HepG2 (cell line): ENCODE data around the gene CIROP. TPM values are rescaled to one million over a fixed set of nuclear protein-coding genes. Genes with fewer than 3 reads are reported as not detected.

Experiments used
- ATRX ChIP-seq: sonication (generic); formaldehyde crosslinking; IDR thresholded peaks from 2 replicates; pipeline ENCODE4 v1.4.0; 2020; ENCODE audit warnings: missing genetic modification reagents, borderline replicate concordance
- CENPX ChIP-seq: sonication (generic); formaldehyde crosslinking; IDR thresholded peaks from 2 replicates; pipeline ENCODE4 v1.9.0; 2021; ENCODE audit warnings: mild to moderate bottlenecking, missing genetic modification reagents, moderate library complexity
- ELF1 ChIP-seq: sonication (generic); formaldehyde crosslinking; IDR thresholded peaks from 2 replicates; pipeline ENCODE4 v1.4.0; 2020; ENCODE audit warnings: missing genetic modification reagents
- FOXO1 ChIP-seq: sonication (generic); formaldehyde crosslinking; IDR thresholded peaks from 2 replicates; pipeline ENCODE4 v1.4.0; 2020; ENCODE audit warnings: missing genetic modification reagents
- HCFC1 ChIP-seq: fragments of 150-350 bp; IDR thresholded peaks from 2 replicates; pipeline ENCODE4 v1.6.1; 2014; ENCODE audit warnings: low read depth, low read length
- KDM5B ChIP-seq: sonication (generic); formaldehyde crosslinking; IDR thresholded peaks from 2 replicates; pipeline ENCODE4 v1.4.0; 2020; ENCODE audit warnings: missing genetic modification reagents, mild to moderate bottlenecking, borderline replicate concordance
- LCORL ChIP-seq, 2 experiments: fragments of 450-650 bp in 1 of 2; sonication (generic) in 1 of 2; formaldehyde crosslinking in 1 of 2; IDR thresholded peaks; 2 replicates each; pipeline versions ENCODE4 v1.5.0 to v1.6.1; 2017 to 2020; ENCODE audit warnings: antibody characterized with exemption in 1 of 2, missing genetic modification reagents in 1 of 2
- MAFF ChIP-seq: IDR thresholded peaks from 2 replicates; pipeline ENCODE4 v1.6.1; 2011; ENCODE audit warnings: low read depth, low read length, improper control_type of control experiment
- MLLT10 ChIP-seq: sonication (generic); formaldehyde crosslinking; IDR thresholded peaks from 2 replicates; pipeline ENCODE4 v1.4.0; 2020; ENCODE audit warnings: missing genetic modification reagents
- MXI1 ChIP-seq: IDR thresholded peaks from 3 replicates; pipeline ENCODE4 v1.6.1; 2012; ENCODE audit warnings: low read depth, low read length, inconsistent platforms, borderline replicate concordance
- MYC ChIP-seq: sonication (generic); formaldehyde crosslinking; IDR thresholded peaks from 2 replicates; pipeline ENCODE4 v1.9.0; 2021; ENCODE audit warnings: missing genetic modification reagents, borderline replicate concordance
- POLR2AphosphoS2 ChIP-seq: IDR thresholded peaks from 2 replicates; pipeline ENCODE4 v1.6.1; 2011; ENCODE audit warnings: low read depth, low read length, improper control_type of control experiment
- SAFB2 ChIP-seq: sonication (generic); formaldehyde crosslinking; IDR thresholded peaks from 2 replicates; pipeline ENCODE4 v1.5.1; 2020; ENCODE audit warnings: missing genetic modification reagents, low read depth, mild to moderate bottlenecking, borderline replicate concordance
- SOX5 ChIP-seq: IDR thresholded peaks from 2 replicates; pipeline ENCODE4 v1.6.1; 2016; ENCODE audit warnings: borderline replicate concordance
- TBX3 ChIP-seq: fragments of 450-650 bp; IDR thresholded peaks from 2 replicates; pipeline ENCODE4 v1.6.1; 2017; ENCODE audit warnings: antibody characterized with exemption, mild to moderate bottlenecking, inconsistent platforms, borderline replicate concordance
- ZHX2 ChIP-seq, 2 experiments: sonication (generic) in 1 of 2; formaldehyde crosslinking in 1 of 2; IDR thresholded peaks; 2 replicates each; pipeline versions ENCODE4 v1.6.1 to v1.9.0; 2014 to 2022; ENCODE audit warnings: antibody characterized with exemption in 1 of 2, borderline replicate concordance in 1 of 2, inconsistent platforms in 1 of 2, low read depth in 1 of 2, missing genetic modification reagents in 1 of 2
- ZNF121 ChIP-seq: sonication (generic); formaldehyde crosslinking; IDR thresholded peaks from 2 replicates; pipeline ENCODE4 v1.5.0; 2020; ENCODE audit warnings: mild to moderate bottlenecking, missing genetic modification reagents
- ZNF207 ChIP-seq: fragments of 450-650 bp; IDR thresholded peaks from 2 replicates; pipeline ENCODE4 v1.6.1; 2016; ENCODE audit warnings: antibody characterized with exemption, borderline replicate concordance
- ZNF232 ChIP-seq: sonication (generic); formaldehyde crosslinking; IDR thresholded peaks from 2 replicates; pipeline ENCODE4 v1.4.0; 2020; ENCODE audit warnings: missing genetic modification reagents, borderline replicate concordance
- ZNF337 ChIP-seq: sonication (generic); formaldehyde crosslinking; IDR thresholded peaks from 2 replicates; pipeline ENCODE4 v1.5.1; 2020; ENCODE audit warnings: missing genetic modification reagents, low read depth, mild to moderate bottlenecking, borderline replicate concordance
- ZNF350 ChIP-seq: sonication (generic); formaldehyde crosslinking; IDR thresholded peaks from 2 replicates; pipeline ENCODE4 v1.4.0; 2020; ENCODE audit warnings: mild to moderate bottlenecking, low read depth, missing genetic modification reagents, borderline replicate concordance
- ZNF562 ChIP-seq: sonication (generic); formaldehyde crosslinking; IDR thresholded peaks from 2 replicates; pipeline ENCODE4 v1.8.0; 2022; ENCODE audit warnings: missing genetic modification reagents, borderline replicate concordance
- ZNF605 ChIP-seq: sonication (generic); formaldehyde crosslinking; IDR thresholded peaks from 2 replicates; pipeline ENCODE4 v1.8.0; 2022; ENCODE audit warnings: mild to moderate bottlenecking, missing genetic modification reagents
- ZNF644 ChIP-seq: IDR thresholded peaks from 2 replicates; pipeline ENCODE4 v1.6.1; 2016; ENCODE audit warnings: low read depth
- polyA plus RNA-seq, 8 experiments: library from polyadenylated mRNA; depleted of rRNA in 3 of 8; stranded (reverse) in 7 of 8; unstranded in 1 of 8; fragments of >200 nt; fragmentation: Illumina TruSeq in 4 of 8; extraction: Trizol in 4 of 8; gene quantifications; 2 replicates each; pipeline versions ENCODE4 v1.2.1 to v1.2.3, GENCODE V29; 2011 to 2016; ENCODE audit warnings: low read depth in 4 of 8, missing spikeins in 1 of 8, mixed read lengths in 1 of 8; ENCODE audit not compliant: insufficient read depth in 1 of 8
- total RNA-seq, 5 experiments: library from RNA; depleted of rRNA; stranded (reverse); fragments of >200 nt; fragmentation: Illumina TruSeq; extraction: Trizol; gene quantifications; 2 replicates each; pipeline ENCODE4 v1.2.3, GENCODE V29; 2016; ENCODE audit warnings: low read depth in 1 of 5
- TF ChIP-seq, protein P1 (sequence below): sonication (generic); formaldehyde crosslinking; IDR thresholded peaks from 2 replicates; pipeline ENCODE4 v1.4.0; 2020; ENCODE audit warnings: missing genetic modification reagents, borderline replicate concordance

CIROP gene
- total and polyA plus RNA-seq, 2 of the 13 experiments (the other 11 are each of a cell fraction or from before 2014, with no cell fraction given): 0.07 TPM; not detected in 1

- TF ChIP-seq SAFB2 (peak; percentile 99), TBX3 (peak; percentile 19; the same call in 1 of the 2 replicates), ZNF121 (CRISPR knock-in tag) (peak; percentile 74), ZNF337 (peak; percentile 98), FOXO1 (CRISPR knock-in tag) (peak; percentile 84), SOX5 (CRISPR knock-in tag) (peak; percentile 27), POLR2AphosphoS2 (peak; percentile 69), MAFF (no peak), LCORL (IDR thresholded peaks at IDR 0.05) (no peak), LCORL (CRISPR knock-in tag; IDR thresholded peaks at IDR 0.05) (peak; percentile 97), ZNF350 (CRISPR knock-in tag) (peak; percentile 97), ZNF207 (no peak), ATRX (CRISPR knock-in tag) (no peak), MLLT10 (CRISPR knock-in tag) (0 out of 2 replicates have a peak, but pooled peaks have one; percentile 69), MXI1 (peak; percentile 66; the same call in 1 of the 3 replicates), ZNF644 (CRISPR knock-in tag) (no peak), ZNF562 (CRISPR knock-in tag) (no peak), ELF1 (CRISPR knock-in tag) (no peak), ZNF605 (CRISPR knock-in tag) (peak; percentile 100), MYC (CRISPR knock-in tag) (peak; percentile 87), KDM5B (CRISPR knock-in tag) (peak; percentile 100), ZHX2 (IDR thresholded peaks at IDR 0.05; ENCODE audit: low read depth) (peak; percentile 82), ZHX2 (CRISPR knock-in tag; IDR thresholded peaks at IDR 0.05; ENCODE audit: borderline replicate concordance) (no peak), CENPX (CRISPR knock-in tag) (no peak), ZNF232 (peak; percentile 98), HCFC1 (peak; percentile 16; the same call in 1 of the 2 replicates)
- TF ChIP-seq, protein P1, sequence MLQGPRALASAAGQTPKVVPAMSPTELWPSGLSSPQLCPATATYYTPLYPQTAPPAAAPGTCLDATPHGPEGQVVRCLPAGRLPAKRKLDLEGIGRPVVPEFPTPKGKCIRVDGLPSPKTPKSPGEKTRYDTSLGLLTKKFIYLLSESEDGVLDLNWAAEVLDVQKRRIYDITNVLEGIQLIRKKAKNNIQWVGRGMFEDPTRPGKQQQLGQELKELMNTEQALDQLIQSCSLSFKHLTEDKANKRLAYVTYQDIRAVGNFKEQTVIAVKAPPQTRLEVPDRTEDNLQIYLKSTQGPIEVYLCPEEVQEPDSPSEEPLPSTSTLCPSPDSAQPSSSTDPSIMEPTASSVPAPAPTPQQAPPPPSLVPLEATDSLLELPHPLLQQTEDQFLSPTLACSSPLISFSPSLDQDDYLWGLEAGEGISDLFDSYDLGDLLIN (CRISPR knock-in tag): peak; percentile 96; the same call in 1 of the 2 replicates
These were observed 10.1 kb downstream of the CIROP start, which contains the start of gene ACIN1 (continued) for GRCh38 chr14:23094666-23095195.
